HCEC 1CT (cell line): ENCODE data around the gene ZNF581.

Source experiments
- DNase-seq: peaks from one replicate; pipeline ENCODE4 v3.0.0-alpha.2; 2017

Gene ZNF581

DNA sequence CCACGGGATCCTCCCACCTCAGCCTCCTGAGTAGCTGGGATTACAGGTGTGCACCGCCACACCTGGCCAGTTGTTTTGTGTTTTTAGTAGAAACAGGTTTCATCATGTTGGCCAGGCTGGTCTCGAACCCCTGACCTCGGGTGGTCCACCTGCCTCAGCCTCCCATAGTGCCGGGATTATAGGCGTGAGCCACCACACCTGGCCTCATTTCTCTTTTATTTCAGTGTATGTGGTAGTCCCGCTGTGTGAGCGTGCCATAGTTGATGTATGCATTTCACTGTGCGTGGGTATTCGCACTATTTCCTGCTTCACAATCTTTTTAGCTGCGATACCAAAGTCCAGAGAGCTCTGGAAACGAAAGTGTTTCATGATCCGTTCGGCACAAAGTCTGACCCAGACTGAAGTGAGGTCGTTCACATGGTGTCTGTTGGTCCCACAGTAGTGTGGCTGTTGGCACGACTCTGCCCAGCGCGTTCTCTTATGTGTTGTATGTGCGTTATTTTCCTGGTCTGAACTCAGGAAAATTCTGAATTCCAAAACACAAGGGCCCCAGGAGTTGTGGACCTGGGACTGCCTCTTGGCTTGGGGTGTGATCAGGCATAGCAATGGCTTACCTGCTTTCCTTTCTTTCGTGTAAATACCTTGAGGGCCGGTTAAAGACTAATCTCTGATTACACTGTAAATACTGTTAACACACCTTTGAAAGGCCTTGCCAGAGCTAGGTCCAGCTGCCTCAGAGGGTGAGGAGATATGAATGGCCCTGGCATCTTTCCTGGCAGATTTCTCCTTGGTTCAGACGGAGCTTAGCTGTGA is 40.2 kb downstream of the ZNF581 start:
- DNase-seq, result no peak

DNA sequence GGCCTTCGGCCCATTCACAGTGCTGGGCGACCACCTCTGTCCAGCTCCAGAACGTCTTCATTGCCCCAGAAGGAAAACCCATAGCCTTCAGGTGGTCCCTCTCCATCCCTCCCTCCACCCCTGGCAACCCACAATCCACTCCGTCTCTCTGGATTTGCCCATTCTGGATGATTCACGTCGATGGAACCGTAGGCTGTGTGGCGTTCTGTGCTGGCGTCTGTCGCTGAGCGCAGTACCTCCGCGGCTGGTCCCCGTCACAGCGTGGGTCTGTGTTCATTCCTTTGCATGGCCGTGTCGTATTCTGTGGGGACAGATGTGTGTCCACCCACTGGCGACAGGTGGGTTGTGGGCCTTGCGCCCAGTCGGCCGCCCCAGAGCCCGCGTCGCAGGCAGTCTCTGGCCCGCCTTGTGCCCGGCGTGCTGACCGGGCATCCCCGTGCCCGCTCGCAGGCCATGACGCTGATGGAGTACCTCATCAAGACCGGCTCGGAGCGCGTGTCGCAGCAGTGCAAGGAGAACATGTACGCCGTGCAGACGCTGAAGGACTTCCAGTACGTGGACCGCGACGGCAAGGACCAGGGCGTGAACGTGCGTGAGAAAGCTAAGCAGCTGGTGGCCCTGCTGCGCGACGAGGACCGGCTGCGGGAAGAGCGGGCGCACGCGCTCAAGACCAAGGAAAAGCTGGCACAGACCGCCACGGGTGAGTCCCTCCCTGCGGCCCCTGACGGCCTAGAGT is 41.7 kb downstream of the ZNF581 start:
- no peak for DNase-seq

DNA sequence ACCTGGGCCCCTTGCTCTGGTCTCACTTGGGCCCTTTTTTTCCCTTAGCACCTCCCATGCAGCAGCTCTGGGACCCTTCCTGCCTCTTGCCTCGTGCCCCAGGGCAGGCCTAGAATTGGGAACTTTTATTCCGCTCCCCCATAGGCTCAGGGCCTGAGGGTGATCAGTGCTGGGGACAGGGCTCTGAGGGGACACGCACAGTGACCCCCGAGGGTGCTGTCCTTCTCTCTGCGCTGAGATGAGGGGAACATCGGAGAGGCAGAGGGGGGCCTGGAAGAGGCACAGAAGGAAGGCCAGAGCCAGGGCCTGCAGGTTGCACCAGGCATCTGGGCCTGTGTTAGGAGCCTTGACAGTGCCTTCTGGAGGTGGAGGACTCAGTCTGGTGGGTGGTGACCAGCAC is 42.3 kb downstream of the ZNF581 start:
- no peak for DNase-seq

DNA sequence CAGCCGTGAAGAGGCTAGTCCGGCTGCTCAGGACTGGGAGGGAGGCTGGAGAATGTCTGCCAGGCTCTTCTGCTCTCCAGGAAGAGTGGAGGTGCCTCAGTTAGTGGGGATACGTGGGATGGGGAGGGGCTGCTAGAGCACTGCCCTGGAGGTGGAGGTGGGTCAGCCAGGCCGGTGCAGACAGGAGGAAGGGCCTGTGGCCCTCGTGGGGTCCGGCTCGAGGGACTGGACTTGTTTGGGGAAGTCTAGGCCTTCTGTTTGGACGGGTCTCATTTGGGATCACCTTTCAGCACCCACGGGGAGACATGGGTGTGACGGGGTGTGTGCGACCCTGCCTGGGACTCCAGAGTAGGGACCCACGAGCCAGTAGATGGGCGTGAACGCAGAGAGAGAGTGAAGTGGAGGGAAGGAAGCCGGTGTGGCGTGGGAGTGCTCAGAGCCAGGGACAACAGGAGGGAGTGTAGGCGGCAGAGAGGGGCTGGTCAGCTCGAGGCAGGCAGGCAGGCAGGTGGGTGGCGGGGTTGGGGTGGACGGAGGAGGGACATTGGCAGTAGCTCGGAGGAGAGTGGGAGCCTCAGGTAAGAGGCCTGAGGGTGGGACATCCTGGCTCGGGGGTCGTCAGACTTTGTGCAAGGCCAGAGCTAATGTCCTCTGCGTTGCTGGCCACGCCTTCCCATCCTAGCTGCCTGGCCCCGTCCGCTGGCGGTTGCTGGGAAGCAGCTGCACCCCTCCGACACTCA is 43.0 kb downstream of the ZNF581 start:
- DNase-seq, result no peak

DNA sequence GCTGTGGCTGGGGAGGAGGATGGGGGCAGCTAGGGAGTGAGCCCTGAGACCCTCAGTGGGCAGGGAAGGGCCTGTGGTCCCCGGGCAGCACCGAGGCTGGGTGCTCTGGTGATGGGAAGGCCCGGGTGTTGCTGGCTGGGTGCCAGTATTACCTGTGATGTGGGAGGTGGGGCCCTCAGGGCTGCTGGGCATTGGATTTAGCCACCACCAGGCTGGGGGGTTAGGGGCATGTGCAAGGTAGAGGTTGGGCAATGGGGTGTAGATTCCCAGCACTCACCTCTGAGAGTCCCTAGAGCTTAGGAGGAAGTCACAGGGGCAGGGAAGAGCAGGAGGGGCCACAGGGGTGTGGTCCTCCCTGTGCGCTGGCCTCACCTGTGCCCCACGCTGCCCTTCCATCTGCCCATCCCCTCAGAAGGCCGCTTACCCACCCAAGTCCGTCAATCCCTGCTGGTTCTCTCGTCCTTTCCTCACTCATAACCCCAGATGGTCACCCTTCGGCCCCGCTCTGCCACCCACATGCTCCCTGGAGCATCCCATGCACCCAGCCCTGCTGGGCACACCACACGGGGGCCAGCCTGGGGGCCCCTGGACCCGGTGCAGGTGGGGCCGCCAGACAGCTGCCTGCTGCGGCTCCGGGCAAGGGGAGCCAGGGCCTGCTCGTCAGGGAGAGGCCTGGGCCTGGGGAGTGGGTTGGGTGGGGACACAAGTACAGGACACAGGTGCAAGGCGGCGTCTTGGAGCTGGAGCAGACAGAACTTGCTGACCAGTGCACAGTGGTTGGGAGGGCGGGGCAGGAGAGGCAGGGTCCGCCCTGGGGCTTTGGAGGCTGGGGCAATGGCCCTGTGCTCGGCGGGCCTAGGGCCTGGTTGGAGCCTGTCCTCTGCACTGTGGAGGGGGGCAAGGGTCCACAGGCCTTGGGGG is 44.1 kb downstream of the ZNF581 start:
- DNase-seq, result no peak

DNA sequence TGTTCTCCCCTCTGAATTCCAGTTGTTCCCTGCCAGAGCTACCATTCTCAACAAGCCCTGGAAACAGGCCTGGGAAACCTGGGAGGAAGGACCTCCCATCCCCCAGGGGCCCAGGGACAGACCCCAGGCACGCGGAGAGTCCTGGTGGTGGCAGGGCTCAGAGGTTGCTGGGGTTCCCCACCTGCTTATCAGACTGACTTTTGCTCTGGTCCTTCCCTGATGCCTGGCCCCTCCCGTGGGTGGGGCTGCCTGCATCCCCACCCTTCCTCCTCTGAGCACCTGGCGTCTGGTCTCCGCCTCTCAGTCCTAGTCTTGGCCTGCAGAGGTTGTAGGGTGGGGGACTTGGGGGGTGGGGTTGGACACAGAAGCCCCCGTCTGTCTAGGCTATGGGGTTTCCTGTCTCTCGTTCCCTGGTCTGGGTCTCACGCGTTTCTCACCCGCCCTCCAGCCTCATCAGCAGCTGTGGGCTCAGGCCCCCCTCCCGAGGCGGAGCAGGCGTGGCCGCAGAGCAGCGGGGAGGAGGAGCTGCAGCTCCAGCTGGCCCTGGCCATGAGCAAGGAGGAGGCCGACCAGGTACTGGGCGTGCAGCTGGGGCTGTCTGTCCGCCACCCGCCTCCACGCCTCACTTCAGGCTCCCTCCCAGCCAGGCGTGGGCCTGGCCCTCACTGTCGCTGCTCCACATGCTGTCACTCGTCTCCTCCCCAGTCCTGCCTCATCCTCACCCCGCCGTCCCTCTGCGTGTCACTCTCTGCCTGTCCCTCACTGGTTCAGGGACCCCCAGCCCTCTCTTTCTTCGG is 45.2 kb downstream of the ZNF581 start:
- no peak for DNase-seq

DNA sequence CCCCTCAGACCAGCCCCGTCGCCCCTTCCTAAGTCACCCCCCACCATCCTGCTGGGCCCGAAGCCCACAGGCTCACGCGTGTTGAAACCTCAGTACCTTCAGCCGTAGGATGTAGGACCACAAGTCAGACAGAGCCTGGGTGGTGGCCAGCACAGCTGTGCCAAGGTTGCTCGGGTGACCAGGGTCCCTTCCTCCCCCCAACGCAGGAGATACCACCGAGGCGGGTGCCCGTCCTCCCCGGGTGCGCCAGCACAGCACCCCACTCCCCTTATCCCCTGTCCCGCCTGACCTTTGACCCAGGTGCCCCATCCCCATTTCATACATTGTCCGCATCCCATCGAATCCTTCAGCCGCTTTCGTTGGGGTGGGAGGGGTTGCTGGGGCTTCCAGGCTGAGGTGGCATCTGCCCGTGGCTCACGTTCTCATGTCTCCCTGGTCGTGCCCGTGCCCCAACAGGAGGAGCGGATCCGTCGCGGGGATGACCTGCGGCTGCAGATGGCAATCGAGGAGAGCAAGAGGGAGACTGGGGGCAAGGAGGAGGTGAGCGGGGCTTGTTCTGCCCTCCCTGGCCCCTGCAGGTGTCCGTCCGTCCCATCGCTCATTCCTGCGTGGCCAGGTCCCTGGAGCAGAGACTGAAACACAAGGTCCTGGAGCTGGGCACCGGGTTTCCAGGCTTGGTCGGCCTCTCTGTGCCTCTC is 46.1 kb downstream of the ZNF581 start:
- DNase-seq, result no peak

DNA sequence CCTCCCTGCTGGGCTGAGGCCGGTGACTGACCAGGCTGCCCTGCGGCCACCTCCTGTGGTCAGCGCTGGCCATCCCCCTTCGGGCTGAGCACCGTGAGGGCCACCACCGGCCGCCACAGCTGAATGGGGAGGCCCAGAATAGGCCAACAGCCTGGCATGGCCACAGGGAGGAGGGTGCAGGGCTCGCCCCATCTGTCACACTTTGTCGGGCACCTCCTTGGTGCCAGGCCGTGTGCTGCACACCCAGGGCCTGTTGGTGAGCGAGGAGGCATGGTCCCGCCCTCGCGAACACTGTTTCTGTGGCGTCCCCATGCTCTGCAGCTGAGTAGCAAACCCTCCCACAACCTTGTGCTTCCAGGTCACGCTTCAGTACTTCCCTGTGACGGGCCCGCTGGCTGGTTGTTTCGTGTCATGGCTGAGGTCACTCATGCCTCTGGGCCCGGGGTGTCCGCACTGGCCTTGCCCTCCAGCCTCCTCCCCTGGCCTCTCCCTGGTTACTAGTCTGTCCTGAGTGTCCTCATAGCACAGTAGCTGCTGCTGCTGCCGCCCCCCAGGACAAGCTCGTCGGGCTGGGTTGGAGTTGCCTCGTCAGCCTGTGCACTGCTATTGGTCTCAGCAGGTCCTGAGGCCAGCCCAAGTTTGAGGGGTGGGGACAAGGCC is 46.8 kb downstream of the ZNF581 start:
- no peak for DNase-seq

DNA sequence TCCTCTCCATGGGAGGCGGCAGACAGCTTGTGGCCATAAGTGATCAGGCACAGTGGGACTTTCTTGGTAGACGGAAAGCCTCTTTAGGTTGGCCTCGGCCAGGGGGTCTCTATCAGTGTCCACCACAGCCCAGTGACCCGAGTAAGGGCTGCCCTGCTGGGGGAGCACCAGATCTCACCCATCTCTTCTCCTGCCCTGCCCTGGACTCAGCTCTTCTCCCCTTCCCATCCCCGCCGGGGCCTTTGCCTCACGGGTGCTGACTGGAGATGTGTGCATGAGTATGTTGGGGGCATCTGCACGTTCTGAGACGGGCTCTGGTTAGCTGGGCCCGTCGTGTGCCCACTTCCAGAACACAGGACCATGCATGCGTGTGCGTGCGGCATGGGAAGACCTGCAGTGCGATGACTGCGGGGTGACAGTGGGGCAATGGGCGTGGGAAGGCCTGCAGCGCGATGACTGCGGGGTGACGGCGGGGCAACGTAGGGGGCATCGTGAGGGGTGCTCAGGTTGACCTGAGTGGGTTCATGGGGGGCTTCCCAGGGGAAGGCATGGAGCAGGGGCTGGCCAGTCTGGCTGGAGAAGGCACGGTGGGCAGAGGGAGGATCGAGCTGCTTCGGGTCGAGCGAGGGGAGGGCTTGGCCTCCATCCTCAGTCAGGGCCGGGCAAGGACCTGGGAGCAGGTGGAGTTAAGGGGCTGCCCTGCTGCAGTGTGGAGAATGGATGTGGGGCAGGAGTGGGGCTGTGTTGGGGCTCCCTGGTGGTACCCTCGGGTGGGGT is 47.5 kb downstream of the ZNF581 start:
- no peak for DNase-seq

DNA sequence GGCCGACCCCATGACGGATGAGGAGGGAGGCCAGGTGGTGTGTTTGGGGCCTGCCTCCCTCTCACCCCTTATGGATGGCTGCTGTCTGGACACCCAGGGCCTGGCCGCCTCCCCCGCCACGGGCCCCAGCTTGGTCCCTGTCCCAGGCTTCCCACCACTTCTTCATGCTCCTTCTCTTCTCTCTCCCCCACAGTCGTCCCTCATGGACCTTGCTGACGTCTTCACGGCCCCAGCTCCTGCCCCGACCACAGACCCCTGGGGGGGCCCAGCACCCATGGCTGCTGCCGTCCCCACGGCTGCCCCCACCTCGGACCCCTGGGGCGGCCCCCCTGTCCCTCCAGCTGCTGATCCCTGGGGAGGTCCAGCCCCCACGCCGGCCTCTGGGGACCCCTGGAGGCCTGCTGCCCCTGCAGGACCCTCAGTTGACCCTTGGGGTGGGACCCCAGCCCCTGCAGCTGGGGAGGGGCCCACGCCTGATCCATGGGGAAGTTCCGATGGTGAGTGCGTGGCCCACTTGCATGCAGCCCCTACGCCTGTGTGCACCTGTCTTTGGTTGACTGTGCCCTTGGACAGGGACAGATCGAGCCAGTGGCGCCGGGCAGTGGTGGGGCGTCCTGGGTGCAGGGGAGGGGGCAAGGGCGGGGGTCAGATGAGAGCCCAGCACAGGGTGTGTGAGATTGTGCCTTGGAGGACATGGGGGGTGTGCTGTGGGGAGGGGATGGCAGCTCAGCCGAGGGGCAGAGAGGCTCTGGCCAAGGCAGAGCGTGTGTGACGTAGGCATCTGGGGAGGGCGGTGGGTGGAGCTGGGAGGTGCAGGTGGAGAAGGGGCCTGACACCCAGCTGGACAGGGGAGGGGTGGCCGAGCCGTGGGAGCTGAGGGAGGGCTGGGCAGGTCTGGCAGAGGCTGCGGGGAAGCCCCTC is 48.4 kb downstream of the ZNF581 start:
- DNase-seq, result no peak

DNA sequence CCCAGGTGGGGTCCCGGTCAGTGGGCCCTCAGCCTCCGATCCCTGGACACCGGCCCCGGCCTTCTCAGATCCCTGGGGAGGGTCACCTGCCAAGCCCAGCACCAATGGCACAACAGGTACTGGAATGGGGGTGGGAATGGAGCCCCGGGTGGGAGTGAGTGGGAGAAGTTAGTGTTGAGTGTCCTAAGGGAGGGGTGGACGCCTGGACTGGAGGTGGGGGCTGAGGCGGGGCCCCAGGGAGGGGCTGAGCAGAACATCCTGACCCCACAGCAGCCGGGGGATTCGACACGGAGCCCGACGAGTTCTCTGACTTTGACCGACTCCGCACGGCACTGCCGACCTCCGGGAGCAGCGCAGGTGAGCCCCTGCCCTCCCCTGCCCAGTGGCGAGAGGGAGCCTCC is 49.2 kb downstream of the ZNF581 start:
- DNase-seq, result no peak

DNA sequence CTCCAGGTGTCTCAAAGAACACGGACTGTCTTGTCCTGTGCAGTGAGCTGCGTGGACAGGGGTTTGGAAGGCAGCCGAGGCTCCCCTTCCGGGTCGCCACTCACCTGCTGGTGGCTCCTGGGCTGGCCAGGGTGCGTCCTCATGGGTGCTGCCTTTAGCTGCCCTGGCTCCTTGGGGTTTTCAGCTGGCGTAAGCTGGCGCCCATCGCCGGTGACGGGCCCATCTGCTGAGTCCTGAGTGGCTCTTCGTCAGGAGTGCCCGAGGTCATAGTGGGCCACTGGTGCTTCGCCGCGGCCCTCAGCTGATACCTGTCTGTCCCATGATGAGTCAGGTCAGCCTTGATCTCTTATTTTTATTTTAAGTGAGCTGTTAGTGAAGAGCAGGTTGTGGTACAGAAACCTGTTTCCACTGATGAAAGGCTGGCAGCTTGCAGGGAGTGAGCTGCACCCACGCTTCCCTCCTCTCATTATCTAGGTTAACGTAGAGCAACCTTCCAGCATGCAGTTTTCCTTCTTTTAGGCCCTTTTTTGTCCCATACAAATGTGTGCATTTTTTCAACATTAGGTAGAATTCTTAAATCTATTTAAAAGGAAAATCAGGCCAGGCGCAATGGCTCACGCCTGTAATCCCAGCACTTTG is 50.0 kb downstream of the ZNF581 start:
- DNase-seq, result no peak

DNA sequence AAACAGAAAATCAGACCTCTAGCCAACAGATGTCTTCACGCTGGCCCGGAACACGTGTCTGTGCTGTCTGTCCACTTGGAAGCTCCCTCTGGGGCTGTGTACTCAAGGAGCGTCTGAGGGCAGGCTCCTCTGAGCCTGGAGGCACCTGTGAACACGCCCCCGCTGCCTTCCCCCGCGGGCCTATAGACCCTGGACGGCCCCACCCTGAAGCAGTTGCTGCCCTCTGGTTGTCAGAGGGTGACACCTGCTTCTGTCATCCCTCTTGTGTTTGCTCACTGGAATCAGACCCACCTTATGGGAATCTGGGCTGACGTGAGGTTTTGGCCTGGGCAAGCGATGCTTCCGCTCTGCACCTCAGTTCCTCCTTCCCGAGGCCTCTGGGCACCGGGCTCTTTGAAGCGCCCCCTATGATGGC is 50.8 kb downstream of the ZNF581 start:
- DNase-seq, result no peak

DNA sequence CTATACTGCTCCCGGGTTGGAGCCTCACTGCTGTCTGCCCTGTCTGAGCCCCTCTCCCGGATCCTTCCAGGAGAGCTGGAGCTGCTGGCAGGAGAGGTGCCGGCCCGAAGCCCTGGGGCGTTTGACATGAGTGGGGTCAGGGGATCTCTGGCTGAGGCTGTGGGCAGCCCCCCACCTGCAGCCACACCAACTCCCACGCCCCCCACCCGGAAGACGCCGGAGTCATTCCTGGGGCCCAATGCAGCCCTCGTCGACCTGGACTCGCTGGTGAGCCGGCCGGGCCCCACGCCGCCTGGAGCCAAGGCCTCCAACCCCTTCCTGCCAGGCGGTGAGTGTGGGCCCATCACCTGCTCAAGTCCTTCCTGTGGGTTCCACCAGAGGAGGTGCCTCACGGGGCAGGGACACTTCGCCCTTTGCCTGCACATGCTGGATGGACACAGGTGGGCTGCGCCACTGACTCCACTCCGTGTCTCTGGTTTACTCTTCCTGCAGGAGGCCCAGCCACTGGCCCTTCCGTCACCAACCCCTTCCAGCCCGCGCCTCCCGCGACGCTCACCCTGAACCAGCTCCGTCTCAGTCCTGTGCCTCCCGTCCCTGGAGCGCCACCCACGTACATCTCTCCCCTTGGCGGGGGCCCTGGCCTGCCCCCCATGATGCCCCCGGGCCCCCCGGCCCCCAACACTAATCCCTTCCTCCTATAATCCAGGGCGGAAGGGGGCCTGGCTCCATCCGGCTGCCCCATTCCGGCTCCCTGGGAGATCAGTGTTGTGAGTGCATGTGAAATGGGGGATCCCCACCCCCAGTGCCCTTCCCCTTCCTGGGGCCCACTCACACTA is 51.4 kb downstream of the ZNF581 start:
- no peak for DNase-seq
